Mesenteric fat pad (tissue), 1 donor: ENCODE data around the gene LYAR. TPM values are rescaled to one million over a fixed set of nuclear protein-coding genes. Genes with fewer than 3 reads are reported as not detected.
A peak's percentile ranks its signal among the peaks of the same experiment; 100 is the strongest.

Experiments used
- DNase-seq: peaks from one replicate; pipeline ENCODE4 v3.0.0-alpha.2; 2020; ENCODE audit warnings: low spot score
- long read RNA-seq: library from polyadenylated mRNA; unstranded; transcript quantifications from one replicate; pipeline ENCODE4 v2.0.0, GENCODE V29; 2020
- total RNA-seq: library from RNA; stranded (reverse); fragmentation: NEBNext Ultra II Directional; extraction: Animal tissue kit (Norgen Biotek cat#: 25700); gene quantifications from one replicate; pipeline ENCODE4 v1.2.1, GENCODE V29; 2021
- donor health status: DM: yes; HTN: yes; CAD: no.

LYAR gene
- 18.2 TPM for total RNA-seq
- long read RNA-seq, transcript LYAR-201 (10 exons, 1,569 nt), result major isoform, 10 of 16 reads
- long read RNA-seq, partial matches to known transcripts, result 5 of 16 reads
- long read RNA-seq, other reads (novel, unspliced or antisense), result 1 of 16 reads

DNA sequence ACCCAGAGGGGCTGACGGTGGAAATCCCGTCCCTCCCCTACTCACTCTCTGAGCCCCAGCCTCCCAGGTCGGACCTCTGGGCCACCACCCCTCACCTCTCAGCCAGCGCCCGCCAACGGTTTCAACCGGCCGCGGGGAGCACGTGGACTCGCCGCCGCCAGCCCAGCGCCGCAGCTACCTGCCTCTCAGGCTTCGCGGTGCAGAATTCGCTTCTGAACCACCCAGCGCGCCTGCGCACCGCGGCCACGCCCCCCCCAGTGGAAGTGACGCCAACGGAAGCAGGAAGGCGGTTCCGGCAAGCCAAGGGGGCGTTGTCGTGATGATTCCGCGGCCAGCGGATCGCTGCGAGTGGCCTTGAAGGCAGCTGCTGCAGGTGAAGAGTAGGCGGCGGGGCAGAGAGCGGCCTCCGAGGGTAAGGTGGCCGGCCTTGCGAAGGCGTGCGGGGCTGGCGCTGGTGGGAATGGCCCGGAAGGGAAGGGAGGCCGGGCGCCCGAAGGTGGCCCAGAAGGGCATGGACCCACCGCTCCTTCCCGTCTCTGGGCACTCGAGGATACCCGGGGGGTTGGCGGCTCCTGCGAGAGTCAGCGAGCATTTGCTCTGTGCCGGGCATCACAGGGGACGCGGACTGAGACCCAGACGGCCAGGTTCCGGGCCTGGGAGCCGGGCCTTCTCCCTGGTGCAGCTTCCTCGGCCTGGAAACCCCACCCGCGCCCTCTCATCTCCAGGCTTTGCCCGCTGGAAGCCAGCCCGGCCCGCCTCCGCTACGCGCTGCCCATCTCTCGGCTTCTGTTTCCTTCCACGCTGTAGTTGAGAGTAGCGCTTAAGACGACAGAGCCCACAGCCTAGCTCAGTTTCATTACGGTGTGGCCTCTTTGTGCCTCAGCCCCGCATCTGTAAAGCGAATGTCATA is at the start of gene LYAR, which contains the start of gene ZBTB49:
TSS of gene LYAR (minus strand) at position 214 of the 910 bp plus-strand sequence. CDS start 6,412 bp downstream, outside the sequence.
TSS of gene ZBTB49 (plus strand) at position 311 of the 910 bp plus-strand sequence. CDS start 9,695 bp downstream, outside the sequence.
- DNase-seq, result peak; percentile 98

GRCh38 chr4:4339504-4340085 is 49.6 kb upstream of the LYAR start:
- DNase-seq, result no peak

GRCh38 chr4:4338210-4339001 is 48.5 kb upstream of the LYAR start:
- no peak for DNase-seq

- no peak for DNase-seq
Measured at GRCh38 chr4:4334798-4335520, 45.0 kb upstream of the LYAR start.

DNA sequence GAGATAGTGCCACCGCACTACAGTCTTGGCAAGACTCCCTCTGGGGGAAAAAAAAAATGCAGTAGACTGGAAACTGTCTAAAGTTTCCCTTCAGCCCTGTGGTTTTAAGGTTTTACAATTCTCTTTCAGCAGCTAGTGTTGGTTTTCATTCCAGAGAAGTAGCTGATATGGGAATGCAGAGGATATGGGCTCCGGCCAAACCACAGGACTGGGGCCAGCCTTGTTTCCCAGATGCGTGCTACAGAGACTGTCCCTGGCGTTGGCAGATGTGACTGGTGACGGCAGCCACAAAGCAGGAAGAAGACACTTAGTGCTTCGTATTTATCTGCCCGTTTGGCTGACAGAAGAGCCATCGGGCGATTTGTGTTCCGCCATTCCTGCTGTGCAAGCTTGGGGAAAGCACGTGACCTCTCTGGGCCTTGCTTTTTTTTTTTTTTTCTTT is 43.3 kb upstream of the LYAR start:
- DNase-seq, result no peak

DNA sequence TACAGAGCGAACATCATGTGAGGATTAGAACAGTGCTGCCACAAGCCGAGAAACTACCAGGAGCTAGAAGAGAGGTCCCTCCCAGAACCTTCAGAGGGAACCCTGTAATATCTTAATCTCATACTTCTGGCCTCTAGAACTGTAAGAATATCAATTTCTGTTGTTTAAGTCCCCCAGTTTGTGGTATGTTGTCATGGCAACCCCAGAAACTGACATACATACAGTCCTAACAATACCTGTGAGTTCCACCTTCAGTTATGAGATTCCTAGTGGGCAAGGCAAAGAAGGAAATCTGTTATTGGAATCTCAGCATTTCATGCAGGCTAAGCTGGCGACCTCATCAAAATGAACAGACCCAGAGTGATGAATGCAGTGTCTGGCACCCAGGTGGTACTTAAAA is 42.6 kb upstream of the LYAR start:
- DNase-seq, result no peak

DNA sequence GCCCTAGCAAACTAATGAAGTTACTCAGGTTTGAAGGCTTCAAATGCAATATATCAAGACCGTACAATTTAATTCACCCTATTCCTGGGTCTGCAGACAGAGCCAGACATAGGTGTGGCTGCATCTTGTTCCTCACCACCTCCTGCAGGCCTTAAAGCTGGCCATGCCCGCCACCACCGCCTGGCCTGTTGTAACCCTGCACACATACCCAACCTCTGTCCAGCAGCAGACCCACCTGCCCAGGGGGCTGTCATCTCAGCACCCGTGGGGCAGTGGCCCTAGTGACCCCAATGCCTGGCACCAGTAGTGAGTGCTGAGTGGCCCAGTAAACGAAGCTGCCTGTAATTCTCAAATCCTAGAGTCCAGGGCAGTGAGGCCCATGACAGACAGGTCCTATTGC is 40.8 kb upstream of the LYAR start:
- DNase-seq, result no peak

GRCh38 chr4:4329496-4329895 is 39.5 kb upstream of the LYAR start:
- DNase-seq, result peak; percentile 41

- DNase-seq, result peak; percentile 8
Measured at GRCh38 chr4:4328840-4329239, 38.9 kb upstream of the LYAR start.

GRCh38 chr4:4328206-4328605 is 38.3 kb upstream of the LYAR start:
- DNase-seq, result no peak

DNA sequence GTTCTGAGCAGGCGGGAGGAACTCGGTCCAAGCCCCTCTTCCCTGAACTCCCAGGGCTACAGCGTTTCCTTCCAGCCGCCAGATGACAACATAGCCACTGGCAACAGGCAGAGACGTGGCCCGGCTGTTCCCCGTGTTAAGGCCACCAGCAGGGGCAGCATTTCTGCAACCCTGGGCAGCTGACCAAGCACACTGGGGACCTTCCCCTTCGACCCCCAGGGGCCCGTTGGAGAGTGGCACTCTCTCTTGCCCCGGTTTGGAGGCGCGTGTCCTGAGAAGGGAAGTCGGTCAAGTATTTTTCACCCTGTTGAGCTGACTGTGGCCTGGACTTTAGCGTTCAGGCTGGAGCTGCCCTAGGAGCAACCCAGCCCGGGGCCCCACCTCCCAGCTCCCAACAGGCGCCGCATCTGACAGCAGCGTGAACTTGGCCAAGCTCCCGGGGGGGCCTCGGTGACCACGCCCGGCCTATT is 37.7 kb upstream of the LYAR start:
- peak; percentile 64 for DNase-seq

DNA sequence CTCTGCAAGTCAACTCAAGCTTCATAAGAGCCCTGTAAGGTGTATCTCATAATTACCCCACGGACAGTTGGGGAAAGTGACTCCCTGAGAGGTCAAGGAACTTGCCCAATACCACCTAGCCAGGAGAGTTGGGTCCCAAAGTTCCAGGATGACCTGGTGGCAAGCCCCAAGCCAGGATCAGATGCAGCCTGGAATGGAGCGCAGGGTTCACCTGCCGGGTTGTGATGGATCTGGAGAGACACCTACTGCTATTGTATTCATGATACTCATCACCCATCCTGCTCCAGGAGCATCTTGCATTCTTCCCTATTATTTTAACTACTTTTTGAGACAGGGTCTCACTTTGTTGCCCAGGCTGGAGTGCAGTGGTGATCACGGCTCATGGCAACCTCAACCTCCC is 36.2 kb upstream of the LYAR start:
- DNase-seq, result peak; percentile 33

- DNase-seq, result peak; percentile 14
Measured at GRCh38 chr4:4325321-4325720, 35.4 kb upstream of the LYAR start.

- peak; percentile 18 for DNase-seq
Measured at GRCh38 chr4:4323705-4324534, 34.0 kb upstream of the LYAR start.

GRCh38 chr4:4321951-4322688 is 32.2 kb upstream of the LYAR start:
- peak; percentile 68 for DNase-seq

DNA sequence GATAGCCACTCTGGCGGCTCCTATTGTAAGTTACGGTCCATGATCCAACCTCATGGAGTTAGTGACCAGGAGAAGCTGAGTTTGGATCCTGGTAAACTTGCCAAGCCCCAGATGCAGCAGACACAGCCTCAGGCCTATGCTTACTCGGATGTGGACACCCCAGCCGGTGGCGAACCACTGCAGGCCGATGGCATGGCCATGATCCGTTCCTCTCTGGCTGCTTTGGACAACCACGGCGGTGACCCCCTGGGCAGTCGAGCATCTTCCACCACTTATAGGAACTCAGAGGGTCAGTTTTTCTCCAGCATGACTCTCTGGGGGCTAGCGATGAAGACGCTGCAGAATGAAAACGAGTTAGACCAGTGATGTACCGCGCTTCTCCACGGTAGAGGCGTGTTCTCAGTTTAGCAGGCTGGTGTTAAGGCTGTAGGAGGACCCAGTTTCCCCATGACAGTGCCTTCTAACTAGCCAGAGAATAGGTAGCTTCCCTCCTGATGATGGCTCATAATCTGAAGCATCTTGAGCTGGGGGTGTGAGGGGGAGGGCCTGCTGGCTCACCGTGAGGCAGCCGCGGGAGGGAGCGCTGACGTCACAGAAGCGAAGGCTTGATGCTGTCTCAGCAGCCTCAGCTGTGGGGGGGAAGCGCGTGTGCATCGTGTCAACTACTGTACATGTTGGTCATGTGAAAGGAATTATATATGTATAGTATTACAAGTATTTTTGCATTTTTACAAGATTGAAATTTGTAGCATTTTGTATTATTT is 31.2 kb upstream of the LYAR start:
- peak; percentile 45 for DNase-seq

- DNase-seq, result peak; percentile 55
Measured at GRCh38 chr4:4320528-4320927, 30.6 kb upstream of the LYAR start.
